GM12878 (cell line): ENCODE results near the gene ACTG1. TPM values are rescaled to one million over a fixed set of nuclear protein-coding genes. Genes with fewer than 3 reads are reported as not detected.

ENCODE experiments used
- ATAC-seq: fragments of 200-7000 bp; cut with Tn5 transposase; 3 replicates; pipeline ENCODE4 v1.9.1; 2020; ENCODE audit warnings: mild to moderate bottlenecking, moderate library complexity
- BruUV-seq: library from RNA; stranded (reverse); fragments of 400-500 nt; replicated peaks from 2 replicates; lab custom pipeline; 2021; lab: Mats Ljungman, UMichigan
- CTCF ChIA-PET: fragments of 300-600 bp; sonication (Branson Sonifier 250); formaldehyde crosslinking; extraction: SDS; loops from one replicate; lab custom pipeline; 2021; ENCODE audit warnings: inconsistent platforms; lab: Yijun Ruan, JAX
- POLR2A ChIA-PET: fragments of 350-600 bp; formaldehyde crosslinking; extraction: SDS; loops from one replicate; lab custom pipeline; 2021; ENCODE audit warnings: inconsistent platforms; lab: Charles Lee
- RAD21 ChIA-PET: fragments of 300-600 bp; sonication (Branson Sonifier 250); formaldehyde crosslinking; loops from one replicate; lab custom pipeline; 2023; ENCODE audit warnings: antibody characterized with exemption; ENCODE audit not compliant: unreplicated experiment; lab: Charles Lee
- SMC1A ChIA-PET: fragments of 300-600 bp; sonication (Branson Sonifier 250); formaldehyde crosslinking; loops from one replicate; lab custom pipeline; 2023; ENCODE audit not compliant: unreplicated experiment, uncharacterized antibody; lab: Charles Lee
- DNase-seq: peaks from one replicate; pipeline ENCODE4 v3.0.0-alpha.2; 2011; ENCODE audit warnings: low read depth, low spot score
- FAIRE-seq: peaks from 3 replicates; lab custom pipeline; 2011; peaks lifted over from hg19 to GRCh38; lab: Jason Lieb, UNC
- H2AFZ ChIP-seq: 2 replicates; pipeline ENCODE4 v1.6.0; 2011; ENCODE audit warnings: low read depth, low read length, control low read depth; ENCODE audit not compliant: control insufficient read depth
- H3K27ac ChIP-seq: 2 replicates; pipeline ENCODE4 v1.5.1; 2011; ENCODE audit warnings: control low read depth; ENCODE audit not compliant: control insufficient read depth, insufficient read depth
- H3K27me3 ChIP-seq, 2 experiments: replicated peaks in 1 of 2; 2 replicates each; pipeline versions ENCODE4 v1.6.0 to v1.6.1; 2011; ENCODE audit warnings: low read length in 1 of 2; ENCODE audit not compliant: control insufficient read depth in 2 of 2, insufficient read depth in 2 of 2
- H3K36me3 ChIP-seq, 2 experiments: 2 replicates each; pipeline ENCODE4 v1.5.1; 2011; ENCODE audit warnings: low read length in 1 of 2; ENCODE audit not compliant: control insufficient read depth in 2 of 2, insufficient read depth in 2 of 2
- H3K4me1 ChIP-seq: 2 replicates; pipeline ENCODE4 v1.6.1; 2011; ENCODE audit warnings: mild to moderate bottlenecking, low read length, moderate library complexity, mixed read lengths; ENCODE audit not compliant: control insufficient read depth, insufficient read depth
- H3K4me2 ChIP-seq: 2 replicates; pipeline ENCODE4 v1.6.0; 2011; ENCODE audit warnings: control low read depth; ENCODE audit not compliant: control insufficient read depth, insufficient read depth
- H3K4me3 ChIP-seq: fragments of 200-600 bp; sonication (generic); 2 replicates; pipeline ENCODE4 v1.5.1; 2016
- H3K79me2 ChIP-seq: 2 replicates; pipeline ENCODE4 v1.6.0; 2011; ENCODE audit warnings: low read length; ENCODE audit not compliant: control insufficient read depth, insufficient read depth
- H3K9ac ChIP-seq: 2 replicates; pipeline ENCODE4 v1.8.0; 2011; ENCODE audit warnings: low read length, control low read depth, mixed read lengths; ENCODE audit not compliant: control insufficient read depth, insufficient read depth
- H3K9me3 ChIP-seq: replicated peaks from 3 replicates; pipeline ENCODE4 v1.5.1; 2011; ENCODE audit warnings: mild to moderate bottlenecking, low read length; ENCODE audit not compliant: control insufficient read depth, insufficient read depth
- H4K20me1 ChIP-seq: 2 replicates; pipeline ENCODE4 v1.6.0; 2011; ENCODE audit not compliant: control insufficient read depth, insufficient read depth
- BCL3 ChIP-seq: IDR thresholded peaks from 2 replicates; pipeline ENCODE4 v1.6.1; 2011; ENCODE audit warnings: borderline replicate concordance, low read depth, mild to moderate bottlenecking, moderate library complexity, low read length; ENCODE audit not compliant: insufficient read depth, poor library complexity, severe bottlenecking
- BHLHE40 ChIP-seq, 2 experiments: fragments of 450-650 bp in 1 of 2; IDR thresholded peaks; 2 replicates each; pipeline ENCODE4 v1.6.1; 2011 to 2017; ENCODE audit warnings: low read depth in 2 of 2, borderline replicate concordance in 1 of 2, improper control_type of control experiment in 1 of 2, low read length in 1 of 2, mild to moderate bottlenecking in 1 of 2
- GATAD2B ChIP-seq: fragments of 450-650 bp; conservative IDR thresholded peaks from 2 replicates; pipeline ENCODE4 v1.6.1; 2017; ENCODE audit warnings: low read depth, mild to moderate bottlenecking, moderate library complexity
- HCFC1 ChIP-seq: fragments of 150-350 bp; IDR thresholded peaks from 2 replicates; pipeline ENCODE4 v1.6.1; 2014; ENCODE audit warnings: low read length
- IRF3 ChIP-seq: fragments of 450-650 bp; IDR thresholded peaks from 2 replicates; pipeline ENCODE4 v1.6.1; 2014; ENCODE audit warnings: mild to moderate bottlenecking
- JUND ChIP-seq: IDR thresholded peaks from 2 replicates; pipeline ENCODE4 v1.6.1; 2012; ENCODE audit warnings: low read depth, mild to moderate bottlenecking, low read length, improper control_type of control experiment, moderate library complexity
- MTA3 ChIP-seq: IDR thresholded peaks from 2 replicates; pipeline ENCODE4 v1.6.1; 2012; ENCODE audit warnings: low read length, inconsistent platforms, borderline replicate concordance
- NR2C1 ChIP-seq: fragments of 450-650 bp; IDR thresholded peaks from 2 replicates; pipeline ENCODE4 v1.6.1; 2017; ENCODE audit warnings: antibody characterized with exemption, mild to moderate bottlenecking, moderate library complexity
- NR2F1 ChIP-seq: fragments of 450-650 bp; conservative IDR thresholded peaks from 2 replicates; pipeline ENCODE4 v1.6.1; 2017; ENCODE audit warnings: mild to moderate bottlenecking
- POLR2A ChIP-seq: IDR thresholded peaks from 2 replicates; pipeline ENCODE4 v1.6.1; 2011; ENCODE audit warnings: low read depth, mild to moderate bottlenecking, low read length
- POLR2AphosphoS2 ChIP-seq: IDR thresholded peaks from 2 replicates; pipeline ENCODE4 v1.6.1; 2011; ENCODE audit warnings: low read depth, mild to moderate bottlenecking, low read length, improper control_type of control experiment, moderate library complexity
- STAT1 ChIP-seq: fragments of 450-650 bp; conservative IDR thresholded peaks from 2 replicates; pipeline ENCODE4 v1.6.1; 2014; ENCODE audit warnings: antibody characterized with exemption, mild to moderate bottlenecking
- YY1 ChIP-seq: IDR thresholded peaks from 2 replicates; pipeline ENCODE4 v1.6.1; 2011; ENCODE audit warnings: low read depth, mild to moderate bottlenecking, low read length
- ZNF24 ChIP-seq: fragments of 450-650 bp; IDR thresholded peaks from 2 replicates; pipeline ENCODE4 v1.6.1; 2017; ENCODE audit warnings: antibody characterized with exemption, mild to moderate bottlenecking
- ZNF687 ChIP-seq: fragments of 450-650 bp; IDR thresholded peaks from 2 replicates; pipeline ENCODE4 v1.6.1; 2017; ENCODE audit warnings: mild to moderate bottlenecking, moderate library complexity
- WGBS: methylation state at CpG from one replicate; pipeline ENCODE4 v1.1.6; 2016; ENCODE audit warnings: low lambda C conversion rate; ENCODE audit not compliant: insufficient replicate concordance, insufficient coverage; ENCODE audit errors: missing lambda C conversion rate; 5-methylcytosine and 5-hydroxymethylcytosine counted together
- in situ Hi-C: fragments of 300-500 bp; cut with MboI; formaldehyde crosslinking; loops from 9 replicates; pipeline ENCODE4 v1.14.3; 2018; ENCODE audit warnings: mixed read lengths
- intact Hi-C: fragments of 100-400 bp; cut with micrococcal nuclease; formaldehyde crosslinking; loops from one replicate; pipeline ENCODE4 v1.14.2; 2022; ENCODE audit not compliant: unreplicated experiment
- polyA plus RNA-seq, 11 experiments: library from polyadenylated mRNA; depleted of rRNA in 4 of 11; unstranded in 6 of 11; stranded (reverse) in 5 of 11; fragments of >200 nt; fragmentation: Nextera tagmentation in 4 of 11; fragmentation: Illumina TruSeq in 1 of 11; extraction: Ambion mirVana in 4 of 11; extraction: Trizol in 1 of 11; gene quantifications; 1 replicate in 1 of 11; 2 replicates in 10 of 11; pipeline versions ENCODE4 v1.2.1 to v1.2.3, GENCODE V29; 2011 to 2016; ENCODE audit warnings: inconsistent platforms in 2 of 11, missing spikeins in 2 of 11, low read depth in 1 of 11
- total RNA-seq, 4 experiments: library from RNA; depleted of rRNA in 3 of 4; stranded (reverse); fragments of >200 nt in 3 of 4; fragmentation: Illumina TruSeq in 1 of 4; extraction: Trizol in 1 of 4; gene quantifications; 2 replicates each; pipeline versions ENCODE4 v1.2.1 to v1.2.3, GENCODE V29; 2013 to 2021
- TF ChIP-seq, protein P1 (sequence below): IDR thresholded peaks from 2 replicates; pipeline ENCODE4 v1.6.1; 2011; ENCODE audit warnings: borderline replicate concordance, low read depth, mild to moderate bottlenecking, moderate library complexity, mixed read lengths, low read length; ENCODE audit not compliant: insufficient read depth; ENCODE audit errors: extremely low read length

Gene ACTG1
- total and polyA plus RNA-seq, 10 of the 15 experiments (the other 5 are each of a cell fraction or from before 2014, with no cell fraction given): 810 to 6,105 (median 3,650) TPM

DNA sequence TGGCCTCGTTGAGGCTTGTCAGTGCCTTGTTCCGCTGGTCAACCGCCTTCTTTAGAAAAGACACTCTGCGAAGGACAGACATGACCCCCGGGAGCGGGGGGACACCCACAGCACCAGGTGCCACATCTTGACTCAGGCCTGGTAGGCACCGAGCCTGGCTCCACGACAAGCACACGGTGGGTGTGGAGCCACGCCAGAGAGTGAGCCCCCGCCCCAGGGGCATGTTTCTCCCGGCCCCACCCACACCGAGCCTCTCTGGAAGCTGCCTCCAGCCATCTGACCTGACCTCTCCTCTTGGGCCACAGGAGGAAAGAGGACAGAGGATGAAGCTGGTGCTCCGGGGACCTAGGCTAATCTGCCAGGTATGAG lies 35.0 kb upstream of the ACTG1 start (continued):
- TF ChIP-seq BCL3: no peak

- in situ Hi-C loops: no loop called here
- Histone ChIP-seq H3K27me3 (no peaks in the 10 kb centered on the region), H2AFZ (no peak overlapping the region), H3K27ac (no peak overlapping the region), H3K4me2 (no peak overlapping the region), H3K9me3 (no peaks in the 10 kb centered on the region), H3K36me3 (peaks cover 14 to 36% of the 10 kb centered on the region in 2 experiments; a peak in 3 of 4 replicates), H3K4me1 (peaks cover 4% of the 10 kb centered on the region; the same call in 1 of the 2 replicates), H4K20me1 (no peaks in the 10 kb centered on the region), H3K79me2 (peaks cover 22% of the 10 kb centered on the region), H3K9ac (no peak overlapping the region), H3K4me3 (no peak overlapping the region)
- no TSS peak for BruUV-seq
- no peak for DNase-seq
- ChIA-PET SMC1A (no interaction called here), RAD21 (no interaction called here), CTCF (interaction anchor here (1.4 kb wide), 1 partner anchor 14 kb away, joined by 3 read pairs; no protein-coding TSS in a partner anchor), POLR2A (no interaction called here)
- no peak for FAIRE-seq
- 80% methylated on average over 36 of the region's 36 CpGs for whole genome bisulfite sequencing
- ATAC-seq: no peak
- intact Hi-C loops: no loop called here
- TF ChIP-seq YY1 (no peak), ZNF687 (no peak), GATAD2B (no peak), BHLHE40 (IDR thresholded peaks at IDR 0.05; ENCODE audit: borderline replicate concordance in 1 of 2, low read depth in 2 of 2, low read length in 1 of 2) (no peak), NR2F1 (no peak), POLR2AphosphoS2 (no peak), MTA3 (no peak), IRF3 (no peak), NR2C1 (no peak), STAT1 (no peak), JUND (no peak), POLR2A (no peak), ZNF24 (no peak), HCFC1 (no peak)
- TF ChIP-seq, protein P1, sequence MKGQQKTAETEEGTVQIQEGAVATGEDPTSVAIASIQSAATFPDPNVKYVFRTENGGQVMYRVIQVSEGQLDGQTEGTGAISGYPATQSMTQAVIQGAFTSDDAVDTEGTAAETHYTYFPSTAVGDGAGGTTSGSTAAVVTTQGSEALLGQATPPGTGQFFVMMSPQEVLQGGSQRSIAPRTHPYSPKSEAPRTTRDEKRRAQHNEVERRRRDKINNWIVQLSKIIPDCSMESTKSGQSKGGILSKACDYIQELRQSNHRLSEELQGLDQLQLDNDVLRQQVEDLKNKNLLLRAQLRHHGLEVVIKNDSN: no peak
Measured at GRCh38 chr17:81546906-81547613, 34.5 kb upstream of the ACTG1 start.
